SK-N-SH (cell line): Measurements from ENCODE around the gene DENND6A.

Experiments used
- CHD2 ChIP-seq: fragments of 150-350 bp; IDR thresholded peaks from 2 replicates; pipeline ENCODE4 v1.6.1; 2018; ENCODE audit warnings: low read length; ENCODE audit not compliant: partially characterized antibody
- CTCF ChIP-seq: fragments of 200-600 bp; sonication (generic); IDR thresholded peaks from 2 replicates; pipeline ENCODE4 v1.6.1; 2017; ENCODE audit warnings: antibody characterized with exemption, mild to moderate bottlenecking, moderate library complexity
- FOXJ3 ChIP-seq: sonication (generic); formaldehyde crosslinking; IDR thresholded peaks from 2 replicates; pipeline ENCODE4 v1.5.1; 2020; ENCODE audit warnings: mild to moderate bottlenecking, missing genetic modification reagents
- JUND ChIP-seq: IDR thresholded peaks from 2 replicates; pipeline ENCODE4 v1.4.0; 2012
- POLR2AphosphoS5 ChIP-seq: IDR thresholded peaks from 2 replicates; pipeline ENCODE4 v1.6.1; 2012; ENCODE audit warnings: low read depth, low read length
- RAD21 ChIP-seq: IDR thresholded peaks from 2 replicates; pipeline ENCODE4 v1.6.1; 2012; ENCODE audit warnings: mild to moderate bottlenecking, low read length
- RCOR1 ChIP-seq: fragments of 150-350 bp; IDR thresholded peaks from 2 replicates; pipeline ENCODE4 v1.6.1; 2017; ENCODE audit warnings: antibody characterized with exemption, low read length
- REST ChIP-seq: IDR thresholded peaks from 2 replicates; pipeline ENCODE4 v1.6.1; 2012; ENCODE audit warnings: mild to moderate bottlenecking, low read depth, low read length, moderate library complexity
- RXRA ChIP-seq: IDR thresholded peaks from 2 replicates; pipeline ENCODE4 v1.4.0; 2012; ENCODE audit warnings: low read depth, mild to moderate bottlenecking, borderline replicate concordance
- TEAD4 ChIP-seq: IDR thresholded peaks from 2 replicates; pipeline ENCODE4 v1.4.0; 2012; ENCODE audit warnings: mild to moderate bottlenecking, borderline replicate concordance; ENCODE audit not compliant: insufficient read depth
- YY1 ChIP-seq: IDR thresholded peaks from 2 replicates; pipeline ENCODE4 v1.4.0; 2012; ENCODE audit warnings: low read depth, mild to moderate bottlenecking
- TF ChIP-seq, protein P1 (sequence below): IDR thresholded peaks from 2 replicates; pipeline ENCODE4 v1.4.0; 2012; ENCODE audit warnings: low read depth

GRCh38 chr3:57616233-57616632 lies 76.6 kb downstream of the DENND6A start:
- TF ChIP-seq RAD21 (no peak), RCOR1 (no peak), CTCF (no peak), RXRA (no peak), YY1 (no peak), REST (no peak), TEAD4 (no peak), FOXJ3 (CRISPR knock-in tag) (no peak), JUND (no peak), CHD2 (no peak), POLR2AphosphoS5 (no peak)
- TF ChIP-seq, protein P1, sequence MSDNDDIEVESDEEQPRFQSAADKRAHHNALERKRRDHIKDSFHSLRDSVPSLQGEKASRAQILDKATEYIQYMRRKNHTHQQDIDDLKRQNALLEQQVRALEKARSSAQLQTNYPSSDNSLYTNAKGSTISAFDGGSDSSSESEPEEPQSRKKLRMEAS = no peak
